G401 (cell line): ENCODE data around the gene KCNQ2. TPM values are rescaled to one million over a fixed set of nuclear protein-coding genes. Genes with fewer than 3 reads are reported as not detected.

Experiments used
- DNase-seq: peaks from one replicate; pipeline ENCODE4 v3.0.0-alpha.2; 2015; ENCODE audit warnings: low spot score
- in situ Hi-C: cut with HindIII; loops from 2 replicates; pipeline ENCODE4 v1.10.0; 2016; ENCODE audit warnings: low sequenced_read_pairs, mixed read lengths
- total RNA-seq: library from RNA; depleted of rRNA; stranded (reverse); fragments of >200 nt; shearing (Covaris generic); gene quantifications from 2 replicates; pipeline ENCODE4 v1.2.3, GENCODE V29; 2014

The KCNQ2 gene
- total RNA-seq, 1 experiment from 2014 or later, result 133 TPM

- in situ Hi-C loops, result no loop called here
- no peak for DNase-seq
Observed at GRCh38 chr20:63368151-63368550, 104.3 kb downstream of the KCNQ2 start.

- no peak for DNase-seq
- in situ Hi-C loops, result no loop called here
Observed at GRCh38 chr20:63367446-63368055, 104.9 kb downstream of the KCNQ2 start.

GRCh38 chr20:63366390-63367365 is 105.8 kb downstream of the KCNQ2 start:
- in situ Hi-C loops, result no loop called here
- no peak for DNase-seq

- no peak for DNase-seq
- in situ Hi-C loops, result no loop called here
Observed at GRCh38 chr20:63365601-63366389, 106.7 kb downstream of the KCNQ2 start.

- peak; percentile 92 for DNase-seq
- in situ Hi-C loops, result no loop called here
Observed at GRCh38 chr20:63364801-63365585, 107.5 kb downstream of the KCNQ2 start.

- no peak for DNase-seq
- in situ Hi-C loops, result no loop called here
Observed at GRCh38 chr20:63363981-63364561, 108.4 kb downstream of the KCNQ2 start.

GRCh38 chr20:63363013-63363957 is 109.2 kb downstream of the KCNQ2 start:
- no peak for DNase-seq
- in situ Hi-C loops, result no loop called here

- no peak for DNase-seq
- in situ Hi-C loops, result no loop called here
Observed at GRCh38 chr20:63362436-63363009, 109.9 kb downstream of the KCNQ2 start.

GRCh38 chr20:63361519-63362435 is 110.7 kb downstream of the KCNQ2 start:
- in situ Hi-C loops, result no loop called here
- no peak for DNase-seq

- in situ Hi-C loops, result no loop called here
Observed at GRCh38 chr20:63360850-63361518, 111.5 kb downstream of the KCNQ2 start, which contains the start of gene CHRNA4. Gene CHRNA4, minus strand, starts transcription at chr20:63361349. Its CDS starts 184 bp downstream, at chr20:63361165.

GRCh38 chr20:63359937-63360849 is 112.3 kb downstream of the KCNQ2 start:
- in situ Hi-C loops, result no loop called here
- DNase-seq, result no peak

More at GRCh38 chr20:63360850-63361518, 111.5 kb downstream of the KCNQ2 start, which contains the start of gene CHRNA4:
- no peak for DNase-seq

GRCh38 chr20:63359164-63359934 is 113.1 kb downstream of the KCNQ2 start:
- no peak for DNase-seq
- in situ Hi-C loops, result no loop called here

GRCh38 chr20:63357921-63358905 is 114.2 kb downstream of the KCNQ2 start:
- in situ Hi-C loops, result no loop called here
- no peak for DNase-seq
